Measurements from ENCODE around the gene NPEPL1. TPM values are rescaled to one million over a fixed set of nuclear protein-coding genes. Genes with fewer than 3 reads are reported as not detected.

Gene NPEPL1
- total RNA-seq, 1 donor from 2014 or later = 20.9 TPM

GRCh38 chr20:58690396-58691135, 2.0 kb upstream of the NPEPL1 start:
- peaks cover 30 to 42% (median 37%) of the 10 kb centered on the region in 3 donors for H3K4me1 ChIP-seq (ENCODE audit: control insufficient read depth in 3 of 3, insufficient read depth in 3 of 3, low read length in 3 of 3)
- peak overlapping the region in 2 of 3 donors; percentile 50 to 55 for H3K9ac ChIP-seq (ENCODE audit: low read depth in 1 of 3, low read length in 3 of 3)
- no peaks in the 10 kb centered on the region for H3K9me3 ChIP-seq (ENCODE audit: control insufficient read depth in 3 of 3, low read length in 3 of 3)
- no peak overlapping the region for H3K4me3 ChIP-seq (ENCODE audit: low read length in 3 of 3)
- H3K27ac ChIP-seq (ENCODE audit: low read depth, low read length) = peak overlapping the region; percentile 92
- H3K27me3 ChIP-seq (ENCODE audit: control insufficient read depth in 3 of 3, insufficient read depth in 3 of 3, low read length in 3 of 3) = no peaks in the 10 kb centered on the region
- peaks cover 10 to 13% (median 12%) of the 10 kb centered on the region in 3 donors for H3K36me3 ChIP-seq (ENCODE audit: control insufficient read depth in 3 of 3, insufficient read depth in 3 of 3, low read length in 3 of 3)

GRCh38 chr20:58691773-58692578, 624 bp upstream of the NPEPL1 start:
- Histone ChIP-seq H3K36me3 (ENCODE audit: control insufficient read depth in 3 of 3, insufficient read depth in 3 of 3, low read length in 3 of 3) (peaks cover 23 to 27% (median 26%) of the 10 kb centered on the region in 3 donors), H3K27ac (ENCODE audit: low read depth, low read length) (peak overlapping the region; percentile 92), H3K9ac (ENCODE audit: low read depth in 1 of 3, low read length in 3 of 3) (peak overlapping the region; percentile 80 to 91 (median 89)), H3K4me1 (ENCODE audit: control insufficient read depth in 3 of 3, insufficient read depth in 3 of 3, low read length in 3 of 3) (peaks cover 30 to 42% (median 37%) of the 10 kb centered on the region in 3 donors), H3K4me3 (ENCODE audit: low read length in 3 of 3) (peak overlapping the region; percentile 23 to 56 (median 54)), H3K9me3 (ENCODE audit: control insufficient read depth in 3 of 3, low read length in 3 of 3) (no peaks in the 10 kb centered on the region), H3K27me3 (ENCODE audit: control insufficient read depth in 3 of 3, insufficient read depth in 3 of 3, low read length in 3 of 3) (no peaks in the 10 kb centered on the region)

- Histone ChIP-seq H3K4me3 (ENCODE audit: low read length in 3 of 3) (peak overlapping the region; percentile 62 to 79 (median 70)), H3K9ac (ENCODE audit: low read depth in 1 of 3, low read length in 3 of 3) (peak overlapping the region; percentile 72 to 87 (median 86)), H3K27me3 (ENCODE audit: control insufficient read depth in 3 of 3, insufficient read depth in 3 of 3, low read length in 3 of 3) (no peaks in the 10 kb centered on the region), H3K36me3 (ENCODE audit: control insufficient read depth in 3 of 3, insufficient read depth in 3 of 3, low read length in 3 of 3) (peaks cover 38 to 42% (median 39%) of the 10 kb centered on the region in 3 donors), H3K27ac (ENCODE audit: low read depth, low read length) (peak overlapping the region; percentile 38), H3K4me1 (ENCODE audit: control insufficient read depth in 3 of 3, insufficient read depth in 3 of 3, low read length in 3 of 3) (peaks cover 30 to 39% (median 37%) of the 10 kb centered on the region in 3 donors), H3K9me3 (ENCODE audit: control insufficient read depth in 3 of 3, low read length in 3 of 3) (no peaks in the 10 kb centered on the region)
Observed at GRCh38 chr20:58693226-58694006, 816 bp downstream of the NPEPL1 start.

GRCh38 chr20:58694241-58695083, 1.9 kb downstream of the NPEPL1 start:
- H3K9me3 ChIP-seq (ENCODE audit: control insufficient read depth in 3 of 3, low read length in 3 of 3) = no peaks in the 10 kb centered on the region
- H3K27ac ChIP-seq (ENCODE audit: low read depth, low read length) = no peak overlapping the region
- peaks cover 47 to 52% (median 48%) of the 10 kb centered on the region in 3 donors for H3K36me3 ChIP-seq (ENCODE audit: control insufficient read depth in 3 of 3, insufficient read depth in 3 of 3, low read length in 3 of 3)
- peaks cover 24 to 35% (median 30%) of the 10 kb centered on the region in 3 donors for H3K4me1 ChIP-seq (ENCODE audit: control insufficient read depth in 3 of 3, insufficient read depth in 3 of 3, low read length in 3 of 3)
- H3K4me3 ChIP-seq (ENCODE audit: low read length in 3 of 3) = peak overlapping the region in 2 of 3 donors; percentile 10 to 79
- H3K9ac ChIP-seq (ENCODE audit: low read depth in 1 of 3, low read length in 3 of 3) = peak overlapping the region in 2 of 3 donors; percentile 5 to 86
- no peaks in the 10 kb centered on the region for H3K27me3 ChIP-seq (ENCODE audit: control insufficient read depth in 3 of 3, insufficient read depth in 3 of 3, low read length in 3 of 3)

- Histone ChIP-seq H3K4me1 (ENCODE audit: control insufficient read depth in 3 of 3, insufficient read depth in 3 of 3, low read length in 3 of 3) (peaks cover 27 to 35% (median 30%) of the 10 kb centered on the region in 3 donors), H3K9ac (ENCODE audit: low read depth in 1 of 3, low read length in 3 of 3) (peak overlapping the region in 1 of 3 donors; percentile 8), H3K27ac (ENCODE audit: low read depth, low read length) (no peak overlapping the region), H3K27me3 (ENCODE audit: control insufficient read depth in 3 of 3, insufficient read depth in 3 of 3, low read length in 3 of 3) (no peaks in the 10 kb centered on the region), H3K36me3 (ENCODE audit: control insufficient read depth in 3 of 3, insufficient read depth in 3 of 3, low read length in 3 of 3) (peaks cover 54 to 59% (median 55%) of the 10 kb centered on the region in 3 donors), H3K9me3 (ENCODE audit: control insufficient read depth in 3 of 3, low read length in 3 of 3) (no peaks in the 10 kb centered on the region), H3K4me3 (ENCODE audit: low read length in 3 of 3) (peak overlapping the region in 1 of 3 donors; percentile 10)
Observed at GRCh38 chr20:58695084-58695722, 2.6 kb downstream of the NPEPL1 start.

GRCh38 chr20:58695895-58696375, 3.3 kb downstream of the NPEPL1 start:
- Histone ChIP-seq H3K27ac (ENCODE audit: low read depth, low read length) (no peak overlapping the region), H3K27me3 (ENCODE audit: control insufficient read depth in 3 of 3, insufficient read depth in 3 of 3, low read length in 3 of 3) (no peaks in the 10 kb centered on the region), H3K9ac (ENCODE audit: low read depth in 1 of 3, low read length in 3 of 3) (no peak overlapping the region), H3K4me3 (ENCODE audit: low read length in 3 of 3) (no peak overlapping the region), H3K9me3 (ENCODE audit: control insufficient read depth in 3 of 3, low read length in 3 of 3) (no peaks in the 10 kb centered on the region), H3K36me3 (ENCODE audit: control insufficient read depth in 3 of 3, insufficient read depth in 3 of 3, low read length in 3 of 3) (peaks cover 57 to 64% (median 59%) of the 10 kb centered on the region in 3 donors), H3K4me1 (ENCODE audit: control insufficient read depth in 3 of 3, insufficient read depth in 3 of 3, low read length in 3 of 3) (peaks cover 27 to 33% (median 29%) of the 10 kb centered on the region in 3 donors)

GRCh38 chr20:58696411-58696961, 3.9 kb downstream of the NPEPL1 start:
- no peaks in the 10 kb centered on the region for H3K9me3 ChIP-seq (ENCODE audit: control insufficient read depth in 3 of 3, low read length in 3 of 3)
- no peak overlapping the region for H3K27ac ChIP-seq (ENCODE audit: low read depth, low read length)
- peaks cover 58 to 66% (median 60%) of the 10 kb centered on the region in 3 donors for H3K36me3 ChIP-seq (ENCODE audit: control insufficient read depth in 3 of 3, insufficient read depth in 3 of 3, low read length in 3 of 3)
- peaks cover 27 to 32% (median 27%) of the 10 kb centered on the region in 3 donors for H3K4me1 ChIP-seq (ENCODE audit: control insufficient read depth in 3 of 3, insufficient read depth in 3 of 3, low read length in 3 of 3)
- H3K9ac ChIP-seq (ENCODE audit: low read depth in 1 of 3, low read length in 3 of 3) = no peak overlapping the region
- H3K27me3 ChIP-seq (ENCODE audit: control insufficient read depth in 3 of 3, insufficient read depth in 3 of 3, low read length in 3 of 3) = no peaks in the 10 kb centered on the region
- no peak overlapping the region for H3K4me3 ChIP-seq (ENCODE audit: low read length in 3 of 3)

GRCh38 chr20:58697201-58697866, 4.7 kb downstream of the NPEPL1 start:
- Histone ChIP-seq H3K4me3 (ENCODE audit: low read length in 3 of 3) (no peak overlapping the region), H3K9ac (ENCODE audit: low read depth in 1 of 3, low read length in 3 of 3) (no peak overlapping the region), H3K4me1 (ENCODE audit: control insufficient read depth in 3 of 3, insufficient read depth in 3 of 3, low read length in 3 of 3) (peaks cover 20 to 24% (median 20%) of the 10 kb centered on the region in 3 donors), H3K9me3 (ENCODE audit: control insufficient read depth in 3 of 3, low read length in 3 of 3) (no peaks in the 10 kb centered on the region), H3K27ac (ENCODE audit: low read depth, low read length) (no peak overlapping the region), H3K36me3 (ENCODE audit: control insufficient read depth in 3 of 3, insufficient read depth in 3 of 3, low read length in 3 of 3) (peaks cover 66 to 72% (median 68%) of the 10 kb centered on the region in 3 donors), H3K27me3 (ENCODE audit: control insufficient read depth in 3 of 3, insufficient read depth in 3 of 3, low read length in 3 of 3) (no peaks in the 10 kb centered on the region)

All from skeletal muscle tissue (tissue), 4 donors.